ENCODE results near the gene IDI1.

The IDI1 gene

GRCh38 chr10:1059902-1060301 is 11.0 kb upstream of the IDI1 start:
- Histone ChIP-seq H3K27me3 (ENCODE audit: insufficient read depth, low read length, poor library complexity, severe bottlenecking) (no peaks in the 10 kb centered on the region), H2AFZ (ENCODE audit: low read length) (no peak overlapping the region), H4K20me1 (ENCODE audit: insufficient read depth, low read length, poor library complexity, severe bottlenecking) (peaks cover 58% of the 10 kb centered on the region), H3K9me2 (replicated peaks; ENCODE audit: low read depth, low read length) (no peaks in the 10 kb centered on the region), H3K4me1 (ENCODE audit: insufficient read depth, low read length, poor library complexity, severe bottlenecking) (peaks cover 76% of the 10 kb centered on the region), H3F3A (ENCODE audit: low read depth) (peaks cover 20% of the 10 kb centered on the region), H3K36me3 (ENCODE audit: insufficient read depth, low read length) (no peaks in the 10 kb centered on the region), H3K4me3 (ENCODE audit: low read length, poor library complexity, severe bottlenecking) (peak overlapping the region; percentile 64), H3K79me2 (ENCODE audit: insufficient read depth, low read length) (peaks cover 89% of the 10 kb centered on the region), H3K9ac (ENCODE audit: low read depth, low read length, poor library complexity, severe bottlenecking) (peak overlapping the region; percentile 57), H3K9me3 (ENCODE audit: insufficient read depth, low read depth, low read length) (no peaks in the 10 kb centered on the region), H3K4me2 (ENCODE audit: low read depth, low read length, poor library complexity, severe bottlenecking) (peak overlapping the region; percentile 90)
- TF ChIP-seq CTCF (conservative IDR thresholded peaks at IDR 0.05; ENCODE audit: low read length) (no peak), EZH2phosphoT487 (IDR thresholded peaks at IDR 0.05; ENCODE audit: borderline replicate concordance) (no peak)

- no peaks in the 10 kb centered on the region for H3K9me2 ChIP-seq (replicated peaks; ENCODE audit: low read depth, low read length)
- no peaks in the 10 kb centered on the region for H3K27me3 ChIP-seq (ENCODE audit: insufficient read depth, low read length, poor library complexity, severe bottlenecking)
- H3K9ac ChIP-seq (ENCODE audit: low read depth, low read length, poor library complexity, severe bottlenecking), result peak overlapping the region; percentile 83
- H3K79me2 ChIP-seq (ENCODE audit: insufficient read depth, low read length), result peaks cover 93% of the 10 kb centered on the region
- peak overlapping the region; percentile 98 for H3K4me3 ChIP-seq (ENCODE audit: low read length, poor library complexity, severe bottlenecking)
- H2AFZ ChIP-seq (ENCODE audit: low read length), result no peak overlapping the region
- H3K36me3 ChIP-seq (ENCODE audit: insufficient read depth, low read length), result no peaks in the 10 kb centered on the region
- H3K4me2 ChIP-seq (ENCODE audit: low read depth, low read length, poor library complexity, severe bottlenecking), result peak overlapping the region; percentile 98
- peaks cover 64% of the 10 kb centered on the region for H4K20me1 ChIP-seq (ENCODE audit: insufficient read depth, low read length, poor library complexity, severe bottlenecking)
- H3K4me1 ChIP-seq (ENCODE audit: insufficient read depth, low read length, poor library complexity, severe bottlenecking), result peaks cover 71% of the 10 kb centered on the region
- no peak for TF ChIP-seq CTCF (conservative IDR thresholded peaks at IDR 0.05; ENCODE audit: low read length)
- TF ChIP-seq EZH2phosphoT487 (IDR thresholded peaks at IDR 0.05; ENCODE audit: borderline replicate concordance), result no peak
- no peaks in the 10 kb centered on the region for H3K9me3 ChIP-seq (ENCODE audit: insufficient read depth, low read depth, low read length)
- H3F3A ChIP-seq (ENCODE audit: low read depth), result peaks cover 15% of the 10 kb centered on the region
These were observed 9.1 kb upstream of the IDI1 start for GRCh38 chr10:1058017-1058416.

- Histone ChIP-seq H3K9ac (ENCODE audit: low read depth, low read length, poor library complexity, severe bottlenecking) (peak overlapping the region; percentile 83), H3K27me3 (ENCODE audit: insufficient read depth, low read length, poor library complexity, severe bottlenecking) (no peaks in the 10 kb centered on the region), H3F3A (ENCODE audit: low read depth) (peaks cover 6% of the 10 kb centered on the region; the same call in 1 of the 2 replicates)
These were observed 8.3 kb upstream of the IDI1 start for GRCh38 chr10:1057106-1057657.

More at GRCh38 chr10:1057106-1057657, 8.3 kb upstream of the IDI1 start:
- TF ChIP-seq EZH2phosphoT487 (IDR thresholded peaks at IDR 0.05; ENCODE audit: borderline replicate concordance), result no peak
- no peak for TF ChIP-seq CTCF (conservative IDR thresholded peaks at IDR 0.05; ENCODE audit: low read length)
- Histone ChIP-seq H3K9me3 (ENCODE audit: insufficient read depth, low read depth, low read length) (no peaks in the 10 kb centered on the region), H3K4me3 (ENCODE audit: low read length, poor library complexity, severe bottlenecking) (peak overlapping the region; percentile 98), H4K20me1 (ENCODE audit: insufficient read depth, low read length, poor library complexity, severe bottlenecking) (peaks cover 57% of the 10 kb centered on the region), H3K36me3 (ENCODE audit: insufficient read depth, low read length) (no peaks in the 10 kb centered on the region), H3K4me1 (ENCODE audit: insufficient read depth, low read length, poor library complexity, severe bottlenecking) (peaks cover 70% of the 10 kb centered on the region), H3K79me2 (ENCODE audit: insufficient read depth, low read length) (peaks cover 100% of the 10 kb centered on the region), H3K4me2 (ENCODE audit: low read depth, low read length, poor library complexity, severe bottlenecking) (peak overlapping the region; percentile 98), H2AFZ (ENCODE audit: low read length) (peak overlapping the region; percentile 85), H3K9me2 (replicated peaks; ENCODE audit: low read depth, low read length) (no peaks in the 10 kb centered on the region)

Measured in Loucy (cell line).